HG03066 (cell line): Measurements from ENCODE around the gene PARP15.

Experiments
- ATAC-seq: cut with Tn5 transposase; IDR thresholded peaks from one replicate; pipeline ENCODE4 v1.9.1; 2021; ENCODE audit warnings: low read depth; ENCODE audit not compliant: unreplicated experiment

The PARP15 gene

GRCh38 chr3:122568755-122569154, 8.7 kb upstream of the PARP15 start:
- ATAC-seq: no peak

GRCh38 chr3:122572940-122573412, 4.5 kb upstream of the PARP15 start:
- no peak for ATAC-seq

GRCh38 chr3:122576174-122576940, 1.1 kb upstream of the PARP15 start:
- ATAC-seq: peak; percentile 83

GRCh38 chr3:122578069-122578740, 755 bp downstream of the PARP15 start:
- no peak for ATAC-seq

GRCh38 chr3:122580470-122580869, 3.0 kb downstream of the PARP15 start:
- no peak for ATAC-seq

GRCh38 chr3:122581622-122582021, 4.2 kb downstream of the PARP15 start:
- ATAC-seq: no peak

GRCh38 chr3:122582390-122582789, 4.9 kb downstream of the PARP15 start:
- no peak for ATAC-seq

GRCh38 chr3:122586098-122586497, 8.6 kb downstream of the PARP15 start:
- ATAC-seq: no peak

- no peak for ATAC-seq
These were observed 9.5 kb downstream of the PARP15 start for GRCh38 chr3:122586773-122587485.

GRCh38 chr3:122587572-122587971, 10.1 kb downstream of the PARP15 start:
- no peak for ATAC-seq

GRCh38 chr3:122589297-122589696, 11.8 kb downstream of the PARP15 start:
- ATAC-seq: no peak

GRCh38 chr3:122590610-122591009, 13.2 kb downstream of the PARP15 start:
- no peak for ATAC-seq

GRCh38 chr3:122594025-122594424, 16.6 kb downstream of the PARP15 start:
- ATAC-seq: no peak

GRCh38 chr3:122598151-122598550, 20.7 kb downstream of the PARP15 start:
- ATAC-seq: no peak

- ATAC-seq: no peak
These were observed 21.1 kb downstream of the PARP15 start for GRCh38 chr3:122598556-122598955.

- ATAC-seq: no peak
These were observed 24.7 kb downstream of the PARP15 start for GRCh38 chr3:122602011-122602710.

GRCh38 chr3:122603056-122603455, 25.6 kb downstream of the PARP15 start:
- ATAC-seq: no peak

- no peak for ATAC-seq
These were observed 28.9 kb downstream of the PARP15 start for GRCh38 chr3:122606330-122606729.

- no peak for ATAC-seq
These were observed 31.5 kb downstream of the PARP15 start for GRCh38 chr3:122608916-122609315.

GRCh38 chr3:122609798-122610559, 32.5 kb downstream of the PARP15 start:
- ATAC-seq: peak; percentile 97
